H1 (cell line): ENCODE measurements around the gene TNF. TPM values are rescaled to one million over a fixed set of nuclear protein-coding genes. Genes with fewer than 3 reads are reported as not detected.

Source experiments
- CTCF ChIA-PET: fragments of 300-600 bp; sonication (Branson Sonifier 250); formaldehyde crosslinking; loops from one replicate; lab custom pipeline; 2021; ENCODE audit not compliant: partially characterized antibody; lab: Charles Lee
- POLR2A ChIA-PET: fragments of 300-600 bp; sonication (Branson Sonifier 250); formaldehyde crosslinking; loops from one replicate; lab custom pipeline; 2021; ENCODE audit warnings: inconsistent platforms; ENCODE audit not compliant: partially characterized antibody; lab: Charles Lee
- DNase-seq, 2 experiments: peaks; one replicate each; pipeline versions ENCODE4 v3.0.0 to v3.0.0-alpha.2; 2010 to 2022; ENCODE audit warnings: low spot score in 2 of 2, low read depth in 1 of 2, mixed read lengths in 1 of 2
- FAIRE-seq: peaks from 2 replicates; lab custom pipeline; 2011; peaks lifted over from hg19 to GRCh38; lab: Jason Lieb, UNC
- H2AFZ ChIP-seq: 2 replicates; pipeline ENCODE4 v1.8.1; 2012; ENCODE audit warnings: low read length, inconsistent platforms
- H2AK5ac ChIP-seq: 2 replicates; pipeline ENCODE4 v1.6.1; 2013; ENCODE audit warnings: low read depth, low read length
- H2BK120ac ChIP-seq: replicated peaks from 2 replicates; pipeline ENCODE3; 2013; ENCODE audit warnings: low read depth, low read length, inconsistent platforms
- H2BK12ac ChIP-seq: 2 replicates; pipeline ENCODE4 v1.6.1; 2013; ENCODE audit warnings: low read depth, low read length
- H2BK15ac ChIP-seq: 2 replicates; pipeline ENCODE4 v1.6.1; 2013; ENCODE audit warnings: low read length
- H2BK20ac ChIP-seq: 2 replicates; pipeline ENCODE4 v1.6.1; 2013; ENCODE audit warnings: low read length
- H2BK5ac ChIP-seq: 2 replicates; pipeline ENCODE4 v1.6.1; 2013; ENCODE audit warnings: low read depth, low read length
- H3K14ac ChIP-seq: 2 replicates; pipeline ENCODE4 v1.6.1; 2013; ENCODE audit warnings: inconsistent platforms; ENCODE audit not compliant: insufficient read length
- H3K18ac ChIP-seq: 2 replicates; pipeline ENCODE4 v1.6.1; 2013; ENCODE audit warnings: low read length; ENCODE audit errors: extremely low read depth
- H3K23ac ChIP-seq: 2 replicates; pipeline ENCODE4 v1.6.1; 2013; ENCODE audit warnings: inconsistent platforms; ENCODE audit not compliant: insufficient read length
- H3K23me2 ChIP-seq: 2 replicates; pipeline ENCODE4 v1.6.1; 2013; ENCODE audit warnings: low read depth, low read length
- H3K27ac ChIP-seq: 2 replicates; pipeline ENCODE4 v1.6.1; 2011; ENCODE audit warnings: low read depth, low read length, inconsistent platforms
- H3K27me3 ChIP-seq, 4 experiments: replicated peaks in 1 of 4; 1 replicate in 1 of 4; 2 replicates in 3 of 4; pipeline versions ENCODE4 v1.6.1 to v1.8.1; 2011 to 2013; ENCODE audit warnings: low read length in 3 of 4, mild to moderate bottlenecking in 3 of 4, inconsistent platforms in 2 of 4, mixed read lengths in 2 of 4, moderate library complexity in 1 of 4; ENCODE audit not compliant: control insufficient read depth in 3 of 4, insufficient read depth in 3 of 4; ENCODE audit errors: extremely low read depth in 1 of 4
- H3K36me3 ChIP-seq, 4 experiments: 2 replicates each; pipeline versions ENCODE4 v1.6.1 to v1.8.1; 2011 to 2013; ENCODE audit warnings: mild to moderate bottlenecking in 4 of 4, low read length in 3 of 4, moderate library complexity in 2 of 4, control low read depth in 1 of 4, inconsistent platforms in 1 of 4; ENCODE audit not compliant: insufficient read depth in 4 of 4, control insufficient read depth in 2 of 4
- H3K4ac ChIP-seq: replicated peaks from 2 replicates; pipeline ENCODE3; 2013; ENCODE audit warnings: low read length, low read depth, mixed read lengths, inconsistent platforms; ENCODE audit not compliant: insufficient read length
- H3K4me1 ChIP-seq, 4 experiments: replicated peaks in 1 of 4; 1 replicate in 1 of 4; 2 replicates in 3 of 4; pipeline versions ENCODE4 v1.6.1 to v1.8.1; 2011 to 2013; ENCODE audit warnings: low read length in 3 of 4, inconsistent platforms in 2 of 4, mixed read lengths in 1 of 4; ENCODE audit not compliant: insufficient read depth in 4 of 4, control insufficient read depth in 3 of 4
- H3K4me2 ChIP-seq, 2 experiments: 2 replicates each; pipeline versions ENCODE4 v1.6.1 to v1.8.1; 2011 to 2013; ENCODE audit warnings: low read depth in 2 of 2, low read length in 2 of 2, control low read depth in 1 of 2, inconsistent platforms in 1 of 2, mild to moderate bottlenecking in 1 of 2; ENCODE audit not compliant: insufficient read depth in 1 of 2
- H3K4me3 ChIP-seq, 4 experiments: fragments of 200-600, 300-600 bp in 1 of 4; sonication (generic), shearing (Covaris generic), sonication (Bioruptor Twin) in 1 of 4; 2 replicates each; pipeline versions ENCODE4 v1.5.1 to v1.8.1; 2011 to 2016; ENCODE audit warnings: low read length in 4 of 4, low read depth in 3 of 4, control low read depth in 2 of 4, inconsistent platforms in 2 of 4, mild to moderate bottlenecking in 2 of 4, mixed read lengths in 1 of 4, moderate library complexity in 1 of 4; ENCODE audit not compliant: insufficient read depth in 2 of 4; ENCODE audit errors: extremely low read depth in 1 of 4
- H3K56ac ChIP-seq: replicated peaks from 2 replicates; pipeline ENCODE3; 2013; ENCODE audit warnings: low read depth, mild to moderate bottlenecking, mixed read lengths, low read length, inconsistent platforms; ENCODE audit not compliant: insufficient read length
- H3K79me1 ChIP-seq: 2 replicates; pipeline ENCODE4 v1.6.1; 2013; ENCODE audit warnings: low read depth, low read length, control low read depth
- H3K79me2 ChIP-seq, 2 experiments: 2 replicates each; pipeline versions ENCODE4 v1.6.1 to v1.8.1; 2012 to 2013; ENCODE audit warnings: low read length in 2 of 2, mild to moderate bottlenecking in 2 of 2, inconsistent platforms in 1 of 2; ENCODE audit not compliant: insufficient read depth in 2 of 2, control insufficient read depth in 1 of 2
- H3K9ac ChIP-seq, 4 experiments: replicated peaks in 1 of 4; 1 replicate in 1 of 4; 2 replicates in 3 of 4; pipeline versions ENCODE4 v1.6.1 to v1.8.1; 2011 to 2013; ENCODE audit warnings: low read depth in 3 of 4, low read length in 3 of 4, control low read depth in 2 of 4, mild to moderate bottlenecking in 2 of 4, moderate library complexity in 2 of 4, inconsistent platforms in 1 of 4; ENCODE audit errors: extremely low read depth in 1 of 4
- H3K9me3 ChIP-seq, 2 experiments: 2 replicates each; pipeline versions ENCODE4 v1.6.1 to v1.8.1; 2012 to 2013; ENCODE audit warnings: mild to moderate bottlenecking in 2 of 2, moderate library complexity in 2 of 2, control low read depth in 1 of 2, inconsistent platforms in 1 of 2, low read depth in 1 of 2, low read length in 1 of 2, mixed read lengths in 1 of 2; ENCODE audit not compliant: insufficient read depth in 2 of 2
- H4K20me1 ChIP-seq, 2 experiments: replicated peaks in 1 of 2; 2 replicates each; pipeline versions ENCODE3 to v1.8.1; 2011 to 2013; ENCODE audit warnings: inconsistent platforms in 2 of 2, low read length in 2 of 2, mild to moderate bottlenecking in 1 of 2; ENCODE audit not compliant: insufficient read depth in 2 of 2, control insufficient read depth in 1 of 2
- H4K5ac ChIP-seq: 2 replicates; pipeline ENCODE4 v1.6.1; 2013; ENCODE audit warnings: low read length, low read depth, mixed read lengths, inconsistent platforms; ENCODE audit not compliant: insufficient read length
- H4K8ac ChIP-seq: 2 replicates; pipeline ENCODE4 v1.8.0; 2013; ENCODE audit warnings: mild to moderate bottlenecking, moderate library complexity, low read length, inconsistent platforms; ENCODE audit not compliant: insufficient read depth; ENCODE audit errors: extremely low read depth
- H4K91ac ChIP-seq: replicated peaks from 2 replicates; pipeline ENCODE3; 2013; ENCODE audit warnings: low read length, mixed read lengths, inconsistent platforms; ENCODE audit not compliant: insufficient read length
- BRCA1 ChIP-seq: IDR thresholded peaks from 2 replicates; pipeline ENCODE4 v1.6.1; 2012; ENCODE audit warnings: low read depth, low read length, improper control_type of control experiment
- POLR2A ChIP-seq, 2 experiments: IDR thresholded peaks; 1 replicate in 1 of 2; 2 replicates in 1 of 2; pipeline ENCODE4 v1.6.1; 2011; ENCODE audit warnings: low read depth in 2 of 2, low read length in 2 of 2, mild to moderate bottlenecking in 2 of 2; ENCODE audit errors: control extremely low read depth in 1 of 2
- POLR2AphosphoS5 ChIP-seq: IDR thresholded peaks from 2 replicates; pipeline ENCODE4 v1.6.1; 2011; ENCODE audit warnings: low read depth, low read length
- SAP30 ChIP-seq: fragments of 300-600 bp; sonication (generic); IDR thresholded peaks from 2 replicates; pipeline ENCODE4 v1.7.1; 2012; ENCODE audit warnings: low read length, moderate library complexity, mild to moderate bottlenecking, inconsistent platforms; ENCODE audit not compliant: insufficient read depth, insufficient replicate concordance
- SP2 ChIP-seq: IDR thresholded peaks from 2 replicates; pipeline ENCODE4 v1.6.1; 2012; ENCODE audit warnings: mild to moderate bottlenecking, low read length, inconsistent platforms
- SP4 ChIP-seq: IDR thresholded peaks from 2 replicates; pipeline ENCODE4 v1.6.1; 2012; ENCODE audit warnings: low read length, inconsistent platforms
- WGBS, 2 experiments: shearing (Covaris generic) in 1 of 2; methylation state at CpG; one replicate each; pipeline versions ENCODE4 v1.1.6 to v1.1.7; 2013 to 2015; ENCODE audit warnings: low lambda C conversion rate in 2 of 2, mixed read lengths in 2 of 2, inconsistent platforms in 1 of 2, low coverage in 1 of 2, missing lambda C conversion rate in 1 of 2; ENCODE audit not compliant: insufficient replicate concordance in 2 of 2, insufficient coverage in 1 of 2, insufficient read length in 1 of 2; ENCODE audit errors: extremely low coverage in 1 of 2, missing lambda C conversion rate in 1 of 2; 5-methylcytosine and 5-hydroxymethylcytosine counted together
- polyA plus RNA-seq, 7 experiments: library from polyadenylated mRNA; depleted of rRNA in 3 of 7; stranded (reverse) in 5 of 7; unstranded in 2 of 7; fragments of >200 nt in 5 of 7; fragments of 200-250 nt in 2 of 7; gene quantifications; 1 replicate in 5 of 7; 2 replicates in 1 of 7; 4 replicates in 1 of 7; pipeline versions ENCODE4 v1.2.1 to v1.2.3, GENCODE V29; 2011 to 2013; ENCODE audit warnings: missing spikeins in 2 of 7, mixed read lengths in 2 of 7
- total RNA-seq: library from RNA; stranded (reverse); fragmentation: NEBNext Ultra II Directional; extraction: Animal tissue kit (Norgen Biotek cat#: 25700); gene quantifications from 2 replicates; pipeline ENCODE4 v1.2.1, GENCODE V29; 2021
- TF ChIP-seq, protein P1 (sequence below): IDR thresholded peaks from 2 replicates; pipeline ENCODE4 v1.6.1; 2012; ENCODE audit warnings: inconsistent platforms

The TNF gene
- total and polyA plus RNA-seq, 2 of the 8 experiments (the other 6 are each of a cell fraction or from before 2014, with no cell fraction given) = not detected

DNA sequence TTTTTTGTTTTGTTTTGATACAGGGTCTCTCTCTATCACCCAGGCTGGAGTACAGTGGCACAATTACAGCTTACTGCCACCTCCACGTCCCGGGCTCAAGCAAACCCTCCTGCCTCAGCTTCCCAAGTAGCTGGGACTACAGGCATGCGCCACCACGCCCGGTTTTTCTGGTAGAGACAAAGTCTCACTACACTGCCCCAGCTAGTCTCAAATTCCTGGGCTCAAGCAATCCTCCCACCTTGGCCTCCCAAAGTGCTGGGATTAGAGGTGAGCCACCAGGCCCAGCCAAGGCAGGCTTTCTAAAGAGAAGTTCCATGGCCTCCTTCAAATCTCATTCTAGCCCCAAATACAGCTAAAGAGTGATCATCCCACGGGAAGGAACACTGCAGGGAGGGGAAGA lies 41.4 kb upstream of the TNF start:
- Histone ChIP-seq H3K9me3 (no peaks in the 10 kb centered on the region), H4K20me1 (peaks cover 42 to 43% of the 10 kb centered on the region in 2 experiments), H2AK5ac (no peak overlapping the region), H3K4ac (no peak overlapping the region), H3K27me3 (no peaks in the 10 kb centered on the region), H2AFZ (no peak overlapping the region), H3K56ac (no peak overlapping the region), H2BK20ac (no peak overlapping the region), H2BK15ac (no peak overlapping the region), H2BK120ac (no peak overlapping the region), H3K18ac (no peak overlapping the region), H3K23ac (no peak overlapping the region), H4K91ac (no peak overlapping the region), H3K27ac (no peak overlapping the region), H3K4me1 (peaks cover 3 to 8% (median 4%) of the 10 kb centered on the region in 4 experiments; a peak in 5 of 7 replicates), H2BK5ac (no peak overlapping the region), H3K4me3 (no peak overlapping the region), H3K9ac (no peak overlapping the region), H2BK12ac (no peak overlapping the region), H4K5ac (no peak overlapping the region), H3K23me2 (no peaks in the 10 kb centered on the region), H3K4me2 (no peak overlapping the region), H3K79me1 (peaks cover 10% of the 10 kb centered on the region; the same call in 1 of the 2 replicates), H3K36me3 (peaks cover 75 to 99% (median 87%) of the 10 kb centered on the region in 4 experiments), H3K79me2 (peaks cover 9 to 45% of the 10 kb centered on the region in 2 experiments), H3K14ac (no peak overlapping the region), H4K8ac (no peak overlapping the region)
- FAIRE-seq = no peak
- ChIA-PET CTCF (interaction anchor here (0.6 kb wide), 1 partner anchor 39 kb away, joined by 3 read pairs; no protein-coding TSS in a partner anchor), POLR2A (interaction anchor here (0.6 to 18.4 kb wide), 14 partner anchors 3 to 119 kb away, joined by 3 to 428 read pairs (median 3); partner anchors contain the start of genes ATP6V1G2, BAG6, DDX39B and MCCD1)
- 93% methylated on average over 6 of the region's 6 CpGs; no CpG with 5 or more reads in 1 of the 2 experiments for WGBS, 2 experiments
- no peak for DNase-seq
- TF ChIP-seq SAP30 = no peak
- peak; percentile 53 to 60; a peak in 2 of 3 replicates for TF ChIP-seq POLR2A (IDR thresholded peaks at IDR 0.05; ENCODE audit: control extremely low read depth in 1 of 2, low read depth in 2 of 2, low read length in 2 of 2)
- TF ChIP-seq SP2 = no peak
- TF ChIP-seq, protein P1, sequence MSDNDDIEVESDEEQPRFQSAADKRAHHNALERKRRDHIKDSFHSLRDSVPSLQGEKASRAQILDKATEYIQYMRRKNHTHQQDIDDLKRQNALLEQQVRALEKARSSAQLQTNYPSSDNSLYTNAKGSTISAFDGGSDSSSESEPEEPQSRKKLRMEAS = no peak
- TF ChIP-seq BRCA1 = no peak
- no peak for TF ChIP-seq SP4
- TF ChIP-seq POLR2AphosphoS5 = peak; percentile 21; the same call in 1 of the 2 replicates
